ENCODE measurements around the gene ANG.
"Not testable (repeated sequence)": the region's sequence is repeated elsewhere in the genome, so short reads cannot be mapped to it uniquely, and the experiment has no call there.

The ANG gene

DNA sequence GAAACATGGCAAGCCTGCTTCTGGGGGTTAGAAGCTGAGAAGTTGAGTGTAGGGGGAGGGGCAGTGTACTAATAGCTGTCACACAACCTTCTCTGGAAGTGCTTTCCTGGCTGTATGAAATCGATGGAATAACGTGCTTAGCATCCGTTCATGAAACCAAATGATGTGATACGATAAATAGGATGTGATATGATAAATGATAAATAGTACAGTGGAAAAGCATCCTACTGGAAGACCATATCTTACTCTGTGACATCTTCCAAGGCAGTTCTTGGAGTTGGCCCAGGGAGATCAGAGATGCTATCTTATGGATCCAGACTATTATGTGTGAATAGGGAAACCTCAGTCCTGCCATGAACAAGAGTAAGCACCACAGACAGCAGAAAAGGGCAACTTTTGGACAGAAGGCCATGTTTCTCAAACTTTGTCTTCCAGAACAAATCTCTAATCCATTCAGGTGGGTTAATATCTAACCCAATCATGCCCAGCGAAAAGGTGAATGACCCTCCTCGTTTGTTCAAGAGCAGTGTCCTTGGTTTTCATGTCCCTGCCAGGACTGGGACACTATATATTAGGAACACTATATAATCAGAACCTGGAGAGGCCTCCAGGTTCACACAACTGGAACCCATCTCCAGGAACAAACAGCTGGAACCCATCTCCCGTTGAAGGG lies at the start of gene ANG:
TSS of gene ANG (plus strand) at position 598 of the 673 bp plus-strand sequence. CDS start 4,801 bp downstream, outside the sequence.
- no peak for DNase-seq

DNA sequence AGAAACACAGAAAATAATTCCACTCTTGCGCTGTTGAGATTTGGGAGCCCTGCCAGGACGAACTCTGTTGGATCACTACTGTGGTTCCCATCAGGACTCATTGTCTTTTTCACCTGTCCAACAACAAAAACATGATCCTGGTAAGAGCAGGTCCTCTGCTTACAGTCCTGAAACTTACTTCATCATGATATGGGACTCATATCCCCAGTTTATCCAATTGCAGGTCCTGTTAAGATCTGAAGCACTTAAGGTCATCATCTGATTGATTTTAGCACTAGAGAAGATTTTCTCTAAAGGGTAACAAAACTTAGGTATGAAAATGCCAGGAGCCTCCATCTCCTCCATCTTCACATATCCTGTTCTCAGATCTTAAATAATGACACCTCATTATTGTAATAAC lies 47.0 kb upstream of the ANG start, which contains the start of gene OR6S1:
TSS of gene OR6S1 (minus strand) at position 101 of the 400 bp plus-strand sequence. CDS start at position 101, 0 bp downstream.
- no peak for DNase-seq

GRCh38 chr14:20642182-20642581 lies 46.4 kb upstream of the ANG start:
- DNase-seq, result no peak

- not testable (repeated sequence) for DNase-seq
These were observed 45.8 kb upstream of the ANG start for GRCh38 chr14:20642755-20643154.

GRCh38 chr14:20644520-20644919 lies 44.0 kb upstream of the ANG start:
- no peak for DNase-seq

- DNase-seq, result no peak
These were observed 43.1 kb upstream of the ANG start for GRCh38 chr14:20645481-20645880.

GRCh38 chr14:20652996-20653975 lies 35.3 kb upstream of the ANG start:
- no peak for DNase-seq

DNA sequence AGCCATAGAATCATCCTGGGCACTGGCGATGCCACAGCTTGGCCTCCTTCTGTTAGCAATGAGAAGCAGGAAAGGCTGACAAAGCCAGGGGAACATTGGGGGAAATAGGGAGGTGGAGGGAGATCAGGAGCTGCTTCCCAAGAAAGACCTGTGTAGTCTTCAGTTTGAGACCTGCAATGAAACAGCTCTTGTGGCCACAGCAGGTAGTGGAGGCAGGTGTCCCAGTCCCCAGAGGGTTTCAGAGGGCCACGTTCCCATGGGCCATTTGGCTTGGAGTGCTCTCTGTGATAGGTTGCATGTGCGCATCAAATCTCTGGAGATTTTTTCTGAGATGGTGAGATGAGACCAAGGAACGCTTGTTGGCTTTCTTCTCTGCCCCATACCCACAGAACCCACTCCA lies 32.7 kb upstream of the ANG start:
- no peak for DNase-seq

DNA sequence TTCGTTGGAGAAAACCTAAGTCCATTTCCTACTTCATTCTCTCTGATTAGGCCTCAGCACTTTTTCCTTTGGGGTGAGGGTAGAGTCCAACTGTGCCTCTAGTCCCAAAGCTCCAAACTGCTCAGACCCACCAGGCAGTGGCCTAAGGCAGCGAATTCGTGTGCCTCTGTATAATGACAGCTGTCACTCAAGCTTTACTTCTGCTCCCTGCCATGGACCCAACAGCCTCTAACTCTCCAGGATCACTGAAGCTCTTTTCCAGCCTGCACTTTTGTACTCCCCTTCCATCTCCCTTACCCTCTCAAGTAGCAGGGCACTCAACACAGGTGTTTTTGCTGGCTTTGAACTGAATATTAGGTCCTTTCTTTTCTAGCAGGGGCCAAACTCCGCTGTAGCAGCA lies 32.3 kb upstream of the ANG start:
- no peak for DNase-seq

DNA sequence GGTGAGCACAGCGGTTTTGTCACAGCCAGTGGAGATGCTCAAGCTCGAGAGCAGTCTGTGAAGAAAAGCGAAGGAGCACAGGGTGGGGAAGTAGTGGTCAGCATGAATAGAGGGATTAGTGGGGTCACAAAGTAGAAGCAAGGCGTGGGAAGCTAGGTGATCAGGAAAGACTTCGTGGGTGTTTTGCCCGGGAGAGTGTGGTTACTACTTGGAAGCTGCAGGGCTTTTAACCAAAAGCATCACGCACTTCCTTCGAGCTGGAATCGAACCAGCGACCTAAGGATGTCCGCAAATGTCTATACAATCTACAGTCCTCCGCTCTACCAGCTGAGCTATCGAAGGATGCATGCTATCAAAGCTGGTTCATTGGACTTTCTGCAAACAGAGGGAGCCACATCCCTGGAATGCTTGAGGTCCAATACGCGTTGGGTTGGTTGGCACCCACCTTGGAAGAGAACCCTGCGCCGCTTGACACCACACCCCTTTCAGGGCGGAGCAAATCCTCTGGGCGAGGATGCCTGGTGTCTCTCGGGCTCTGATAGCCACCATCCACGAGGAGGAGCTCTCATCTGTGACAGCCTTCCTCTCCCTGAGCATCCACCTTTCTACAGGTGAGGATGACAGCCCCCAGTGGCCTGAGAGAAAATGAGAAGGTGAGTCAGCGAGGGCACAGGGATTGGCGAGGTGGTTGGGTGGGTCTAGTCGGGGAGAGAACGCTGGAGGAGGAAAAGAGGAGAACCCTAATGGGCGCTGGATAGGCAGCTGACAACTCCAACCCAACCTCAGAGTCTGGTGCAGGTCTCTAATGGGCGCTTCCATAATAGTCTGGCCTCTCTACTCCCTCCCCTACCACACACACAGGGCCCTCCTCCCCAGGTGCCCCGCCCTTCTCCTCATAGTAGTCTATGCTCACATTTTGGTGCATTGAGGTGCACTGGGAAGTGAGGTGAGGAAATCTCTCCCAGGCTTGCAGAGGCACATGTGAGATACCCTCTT lies 31.1 kb upstream of the ANG start:
- no peak for DNase-seq

DNA sequence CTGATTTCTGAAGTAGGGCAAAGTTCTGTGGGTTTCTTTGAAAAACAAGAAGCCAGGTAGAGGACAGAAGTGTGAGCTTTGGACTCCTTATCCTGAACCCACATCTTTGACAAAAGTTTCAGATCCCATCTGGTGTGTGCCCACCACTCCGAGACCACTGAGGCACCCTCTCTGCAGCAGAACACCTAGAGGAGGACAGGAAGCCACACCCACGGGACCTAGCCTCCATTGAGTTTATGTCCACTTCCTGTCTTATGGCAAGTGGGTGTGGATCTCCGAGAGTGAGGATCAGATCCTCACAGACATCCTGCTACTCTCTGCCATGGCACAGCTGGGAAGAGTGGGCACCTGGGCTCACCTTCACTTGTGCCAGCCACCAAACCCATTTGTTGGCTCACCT lies 30.3 kb upstream of the ANG start:
- no peak for DNase-seq

DNA sequence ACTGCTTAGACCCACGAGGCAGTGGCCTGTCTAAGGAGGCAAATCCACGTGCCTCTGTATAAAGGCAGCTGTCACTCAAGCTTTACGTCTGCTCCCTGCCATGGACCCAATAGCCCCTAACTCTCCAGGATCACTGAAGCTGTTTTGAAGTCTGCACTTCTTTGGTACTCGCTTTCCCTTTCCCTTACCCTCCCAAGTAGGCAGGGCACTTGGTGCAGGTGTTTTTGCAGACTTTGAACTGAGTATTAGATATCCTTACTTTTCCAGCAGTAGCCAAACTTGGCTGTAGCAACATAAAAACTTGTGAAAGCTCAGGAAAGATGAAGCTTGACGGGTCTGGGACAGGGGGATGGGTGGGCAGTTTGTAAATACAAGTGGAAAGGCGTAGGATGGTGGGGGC lies 29.2 kb upstream of the ANG start:
- no peak for DNase-seq

- no peak for DNase-seq
These were observed 28.7 kb upstream of the ANG start for GRCh38 chr14:20659813-20660395.

GRCh38 chr14:20661197-20661596 lies 27.4 kb upstream of the ANG start:
- DNase-seq, result no peak

- peak; percentile 67 for DNase-seq
These were observed 25.4 kb upstream of the ANG start for GRCh38 chr14:20662968-20663732.

- not testable (repeated sequence) for DNase-seq
These were observed 22.1 kb upstream of the ANG start for GRCh38 chr14:20666400-20666961.

DNA sequence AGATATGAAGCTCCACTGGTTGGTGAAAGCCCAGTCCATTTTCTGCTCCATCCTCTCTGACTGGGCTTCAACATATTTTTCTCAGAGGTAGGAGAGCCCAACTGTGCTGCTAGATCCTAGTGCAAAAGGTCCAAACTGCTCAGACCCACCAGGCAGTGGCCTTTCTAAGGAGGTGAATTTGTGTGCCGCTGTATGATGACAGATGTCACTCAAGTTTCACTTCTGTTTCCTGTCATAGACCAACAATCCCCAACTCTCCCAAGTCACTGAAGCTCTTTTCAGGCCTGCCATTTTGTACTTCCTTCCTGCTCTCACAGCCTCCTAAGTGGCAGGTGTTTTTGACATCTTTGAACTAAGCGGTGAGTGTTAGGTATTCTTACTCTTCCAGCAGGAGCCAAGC lies 20.6 kb upstream of the ANG start:
- no peak for DNase-seq

DNA sequence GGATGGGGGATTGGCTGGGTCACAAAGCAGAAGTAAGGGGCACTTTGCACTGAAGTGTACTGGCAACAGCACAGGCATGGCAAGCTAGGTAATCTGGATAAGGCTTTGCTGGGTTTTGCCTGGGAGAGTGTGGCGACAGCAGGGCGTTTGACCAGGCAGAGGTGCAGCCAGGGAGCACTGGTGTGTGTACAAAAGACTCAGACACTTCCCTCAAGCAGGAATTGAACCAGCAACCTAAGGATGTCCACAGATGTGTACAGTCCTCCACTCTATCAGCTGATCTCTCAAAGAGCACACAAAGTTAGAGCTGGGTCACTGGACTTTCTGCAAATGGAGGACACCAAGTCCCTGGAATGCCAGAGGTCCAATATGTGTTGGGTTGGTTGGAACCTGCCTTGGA lies 19.6 kb upstream of the ANG start:
- no peak for DNase-seq

- no peak for DNase-seq
These were observed 16.8 kb upstream of the ANG start for GRCh38 chr14:20671597-20672283.

DNA sequence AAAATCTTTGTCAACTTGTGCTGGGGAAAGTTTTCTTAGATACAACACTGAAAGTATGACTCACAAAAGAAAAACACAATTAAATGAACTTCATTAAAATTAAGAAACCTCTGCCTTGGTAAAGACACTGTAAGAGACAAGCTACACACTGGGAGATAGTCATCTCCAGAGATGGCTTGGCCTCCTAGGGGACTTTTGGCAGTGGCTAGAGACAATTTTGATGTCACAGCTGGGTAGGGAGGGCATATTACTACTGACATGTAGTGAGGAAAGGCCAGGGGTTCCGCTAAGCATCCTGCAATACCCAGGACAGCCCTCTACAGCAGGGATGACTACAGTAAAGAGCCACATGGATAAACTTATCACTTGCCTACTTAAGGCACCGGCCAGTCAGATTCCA lies 12.9 kb upstream of the ANG start:
- no peak for DNase-seq

DNA sequence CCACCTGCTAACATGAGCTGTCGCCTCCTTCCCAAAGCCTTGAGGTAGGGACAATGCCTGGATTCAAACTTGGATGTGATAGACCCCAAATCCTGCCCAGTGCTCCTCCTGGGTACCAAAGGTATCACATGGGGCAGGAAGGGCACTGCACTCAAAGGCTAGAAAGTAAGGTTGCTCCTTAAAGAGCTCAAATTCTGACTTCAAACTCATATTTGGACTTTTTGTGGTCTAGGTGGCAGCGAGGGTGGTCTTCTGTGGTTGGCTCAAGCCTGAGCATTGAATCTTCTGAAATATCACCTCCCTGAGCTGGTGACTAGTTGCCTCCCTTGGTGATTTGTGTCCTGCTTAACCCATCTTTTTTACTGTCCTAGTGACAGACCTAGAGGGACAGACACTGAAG lies 12.5 kb upstream of the ANG start:
- no peak for DNase-seq
